Measurements from ENCODE around the gene DNASE1L1. TPM values are rescaled to one million over a fixed set of nuclear protein-coding genes. Genes with fewer than 3 reads are reported as not detected.

The DNASE1L1 gene
- total RNA-seq, 2 donors from 2014 or later, result 36.8 to 70.7 TPM

GRCh38 chrX:154358829-154359228 is 50.2 kb downstream of the DNASE1L1 start:
- WGBS, result 65% methylated on average over 5 of the region's 6 CpGs
- Histone ChIP-seq H3K27ac (no peak overlapping the region), H3K36me3 (no peaks in the 10 kb centered on the region), H3K4me1 (replicated peaks) (no peaks in the 10 kb centered on the region), H3K27me3 (replicated peaks; ENCODE audit: insufficient read depth) (no peaks in the 10 kb centered on the region), H3K4me3 (no peak overlapping the region), H3K9me3 (no peaks in the 10 kb centered on the region)
- intact Hi-C loops (cut with DNase I), result no loop called here
- TF ChIP-seq POLR2AphosphoS5 (IDR thresholded peaks at IDR 0.05) (no peak), CTCF (IDR thresholded peaks at IDR 0.05) (no peak), POLR2A (IDR thresholded peaks at IDR 0.05) (no peak)
- DNase-seq (ENCODE audit: low spot score), result no peak

- no CpG with 5 or more reads among the region's 11 CpGs for WGBS
- intact Hi-C loops (cut with DNase I), result no loop called here
- H3K4me1 ChIP-seq (replicated peaks), result no peaks in the 10 kb centered on the region
- H3K4me3 ChIP-seq, result no peak overlapping the region
- TF ChIP-seq POLR2A (IDR thresholded peaks at IDR 0.05) (no peak), CTCF (IDR thresholded peaks at IDR 0.05) (no peak), POLR2AphosphoS5 (IDR thresholded peaks at IDR 0.05) (no peak)
- H3K36me3 ChIP-seq, result no peaks in the 10 kb centered on the region
- no peak for DNase-seq (ENCODE audit: low spot score)
- H3K9me3 ChIP-seq, result no peaks in the 10 kb centered on the region
- no peaks in the 10 kb centered on the region for H3K27me3 ChIP-seq (replicated peaks; ENCODE audit: insufficient read depth)
- no peak overlapping the region for H3K27ac ChIP-seq
Measured at GRCh38 chrX:154358011-154358410, 51.0 kb downstream of the DNASE1L1 start.

- intact Hi-C loops (cut with DNase I), result no loop called here
- Histone ChIP-seq H3K4me1 (replicated peaks) (no peaks in the 10 kb centered on the region), H3K4me3 (no peak overlapping the region), H3K27me3 (replicated peaks; ENCODE audit: insufficient read depth) (no peaks in the 10 kb centered on the region), H3K27ac (no peak overlapping the region), H3K9me3 (no peaks in the 10 kb centered on the region), H3K36me3 (no peaks in the 10 kb centered on the region)
- DNase-seq (ENCODE audit: low spot score), result no peak
- TF ChIP-seq CTCF (IDR thresholded peaks at IDR 0.05) (no peak), POLR2A (IDR thresholded peaks at IDR 0.05) (no peak), POLR2AphosphoS5 (IDR thresholded peaks at IDR 0.05) (no peak)
- 81% methylated on average over 25 of the region's 27 CpGs for WGBS
Measured at GRCh38 chrX:154357205-154357604, 51.8 kb downstream of the DNASE1L1 start.

- Histone ChIP-seq H3K27me3 (replicated peaks; ENCODE audit: insufficient read depth) (no peaks in the 10 kb centered on the region), H3K4me3 (no peak overlapping the region), H3K36me3 (no peaks in the 10 kb centered on the region), H3K4me1 (replicated peaks) (no peaks in the 10 kb centered on the region), H3K27ac (no peak overlapping the region), H3K9me3 (no peaks in the 10 kb centered on the region)
- intact Hi-C loops (cut with DNase I), result no loop called here
- TF ChIP-seq POLR2A (IDR thresholded peaks at IDR 0.05) (no peak), POLR2AphosphoS5 (IDR thresholded peaks at IDR 0.05) (no peak), CTCF (IDR thresholded peaks at IDR 0.05) (no peak)
- WGBS, result 64% methylated on average over 3 of the region's 13 CpGs
- no peak for DNase-seq (ENCODE audit: low spot score)
Measured at GRCh38 chrX:154356596-154356995, 52.5 kb downstream of the DNASE1L1 start.

GRCh38 chrX:154355776-154356140 is 53.3 kb downstream of the DNASE1L1 start:
- no peaks in the 10 kb centered on the region for H3K27me3 ChIP-seq (replicated peaks; ENCODE audit: insufficient read depth)
- no peaks in the 10 kb centered on the region for H3K4me1 ChIP-seq (replicated peaks)
- no peak overlapping the region for H3K4me3 ChIP-seq
- H3K9me3 ChIP-seq, result no peaks in the 10 kb centered on the region
- no peaks in the 10 kb centered on the region for H3K36me3 ChIP-seq
- intact Hi-C loops (cut with DNase I), result no loop called here
- DNase-seq (ENCODE audit: low spot score), result no peak
- H3K27ac ChIP-seq, result no peak overlapping the region
- WGBS, result 69% methylated on average over 2 of the region's 12 CpGs
- TF ChIP-seq POLR2A (IDR thresholded peaks at IDR 0.05) (no peak), POLR2AphosphoS5 (IDR thresholded peaks at IDR 0.05) (no peak), CTCF (IDR thresholded peaks at IDR 0.05) (no peak)

Measured in prostate gland (tissue), 2 donors.